Ishikawa (cell line): ENCODE data around the gene RPL6.
A peak's percentile ranks its signal among the peaks of the same experiment; 100 is the strongest.

ENCODE experiments used
- CEBPB ChIP-seq: IDR thresholded peaks from 2 replicates; pipeline ENCODE4 v1.6.1; 2012
- CREB1 ChIP-seq: IDR thresholded peaks from 2 replicates; pipeline ENCODE4 v1.6.1; 2012; ENCODE audit warnings: low read depth
- EGR1 ChIP-seq: IDR thresholded peaks from 2 replicates; pipeline ENCODE4 v1.6.1; 2012
- EP300 ChIP-seq: IDR thresholded peaks from 2 replicates; pipeline ENCODE4 v1.6.1; 2012; ENCODE audit warnings: borderline replicate concordance
- FOXM1 ChIP-seq: IDR thresholded peaks from 2 replicates; pipeline ENCODE4 v1.6.1; 2012; ENCODE audit warnings: low read depth, borderline replicate concordance
- NFIC ChIP-seq: IDR thresholded peaks from 2 replicates; pipeline ENCODE4 v1.6.1; 2012
- RAD21 ChIP-seq: IDR thresholded peaks from 2 replicates; pipeline ENCODE4 v1.6.1; 2012; ENCODE audit warnings: low read depth
- TAF1 ChIP-seq: IDR thresholded peaks from 2 replicates; pipeline ENCODE4 v1.6.1; 2012; ENCODE audit warnings: low read depth, mild to moderate bottlenecking
- TCF12 ChIP-seq: IDR thresholded peaks from 2 replicates; pipeline ENCODE4 v1.6.1; 2012; ENCODE audit warnings: low read depth
- TEAD4 ChIP-seq: IDR thresholded peaks from 2 replicates; pipeline ENCODE4 v1.6.1; 2012
- YY1 ChIP-seq: IDR thresholded peaks from 2 replicates; pipeline ENCODE4 v1.6.1; 2012; ENCODE audit warnings: low read depth
- ZBTB7A ChIP-seq: IDR thresholded peaks from 2 replicates; pipeline ENCODE4 v1.6.1; 2012; ENCODE audit warnings: low read depth
- TF ChIP-seq, protein P1 (sequence below): IDR thresholded peaks from 2 replicates; pipeline ENCODE4 v1.6.1; 2012
- TF ChIP-seq, protein P2 (sequence below): IDR thresholded peaks from 2 replicates; pipeline ENCODE4 v1.6.1; 2012
- TF ChIP-seq, protein P3 (sequence below): IDR thresholded peaks from 2 replicates; pipeline ENCODE4 v1.6.1; 2012; ENCODE audit warnings: low read depth, mild to moderate bottlenecking

The RPL6 gene

DNA sequence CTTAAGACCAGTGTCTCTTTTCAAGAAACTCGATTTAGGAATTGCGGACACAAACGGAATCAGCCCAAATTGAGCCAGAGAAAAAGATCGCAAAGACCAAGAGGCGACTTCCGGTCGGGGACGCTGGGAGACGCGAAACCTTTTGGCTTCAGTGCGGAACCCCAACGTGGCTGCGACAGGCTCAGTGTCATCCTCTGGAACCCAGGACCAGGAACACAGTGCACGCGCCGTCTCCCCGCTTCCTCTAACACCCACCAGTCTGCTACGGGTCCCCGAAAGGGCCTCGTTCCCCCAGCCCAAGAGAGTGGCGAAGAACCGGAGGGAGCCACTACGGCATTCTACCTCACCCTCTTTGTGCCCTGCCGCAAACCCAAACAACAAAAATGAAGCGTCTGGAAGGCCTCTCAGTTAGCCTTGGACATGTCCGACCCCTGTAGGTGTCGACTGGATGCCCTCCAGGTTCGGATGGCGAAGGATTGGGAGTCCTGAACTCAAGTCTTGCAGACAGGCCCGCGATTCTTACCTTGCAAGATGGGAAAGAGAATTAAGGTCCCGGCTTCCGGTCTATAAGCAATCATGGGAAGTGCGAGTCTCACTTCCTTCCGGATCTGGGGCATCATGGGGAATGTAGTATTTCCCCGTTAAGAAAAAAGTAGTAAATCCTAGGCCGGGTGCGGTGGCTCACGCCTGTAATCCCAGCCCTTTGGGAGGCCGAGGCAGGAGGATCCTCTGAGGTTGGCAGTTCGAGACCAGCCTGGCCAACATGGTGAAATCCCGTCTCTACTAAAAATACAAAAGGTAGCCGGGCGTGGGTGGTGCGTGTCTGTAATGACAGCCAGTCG, at the start of gene RPL6:
RPL6 (minus strand) TSS at position 542 of the 842 bp plus-strand sequence. CDS start 949 bp downstream, outside the sequence.
- TF ChIP-seq NFIC (no peak; the same call in 1 of the 2 replicates), YY1 (peak; percentile 65; the same call in 1 of the 2 replicates), TCF12 (peak; percentile 55; the same call in 1 of the 2 replicates), EP300 (peak; percentile 26; the same call in 1 of the 2 replicates), TAF1 (peak; percentile 99), TEAD4 (no peak)
- TF ChIP-seq, protein P1, sequence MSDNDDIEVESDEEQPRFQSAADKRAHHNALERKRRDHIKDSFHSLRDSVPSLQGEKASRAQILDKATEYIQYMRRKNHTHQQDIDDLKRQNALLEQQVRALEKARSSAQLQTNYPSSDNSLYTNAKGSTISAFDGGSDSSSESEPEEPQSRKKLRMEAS, result peak; percentile 93
- TF ChIP-seq, protein P2, sequence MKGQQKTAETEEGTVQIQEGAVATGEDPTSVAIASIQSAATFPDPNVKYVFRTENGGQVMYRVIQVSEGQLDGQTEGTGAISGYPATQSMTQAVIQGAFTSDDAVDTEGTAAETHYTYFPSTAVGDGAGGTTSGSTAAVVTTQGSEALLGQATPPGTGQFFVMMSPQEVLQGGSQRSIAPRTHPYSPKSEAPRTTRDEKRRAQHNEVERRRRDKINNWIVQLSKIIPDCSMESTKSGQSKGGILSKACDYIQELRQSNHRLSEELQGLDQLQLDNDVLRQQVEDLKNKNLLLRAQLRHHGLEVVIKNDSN, result no peak; the same call in 1 of the 2 replicates

DNA sequence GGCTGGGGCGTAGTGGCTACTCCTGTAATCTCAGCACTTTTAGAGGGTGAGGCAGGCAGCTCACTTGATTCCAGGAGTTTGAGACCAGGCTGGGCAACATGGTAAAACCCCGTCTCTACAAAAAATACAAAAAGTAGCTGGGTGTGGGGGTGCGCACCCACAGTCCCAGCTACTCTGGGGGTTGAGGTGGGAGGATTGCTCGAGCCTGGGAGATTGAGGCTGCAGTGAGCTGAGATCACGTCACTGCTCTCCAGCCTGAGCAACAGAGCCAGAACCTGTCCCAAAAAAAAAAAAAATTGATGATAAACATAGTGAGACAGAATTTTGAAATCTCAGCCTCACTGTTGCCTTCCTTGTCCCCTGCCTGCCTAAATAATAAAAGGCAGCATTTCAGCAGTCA, 49.3 kb upstream of the RPL6 start:
- TF ChIP-seq CEBPB, result no peak

DNA sequence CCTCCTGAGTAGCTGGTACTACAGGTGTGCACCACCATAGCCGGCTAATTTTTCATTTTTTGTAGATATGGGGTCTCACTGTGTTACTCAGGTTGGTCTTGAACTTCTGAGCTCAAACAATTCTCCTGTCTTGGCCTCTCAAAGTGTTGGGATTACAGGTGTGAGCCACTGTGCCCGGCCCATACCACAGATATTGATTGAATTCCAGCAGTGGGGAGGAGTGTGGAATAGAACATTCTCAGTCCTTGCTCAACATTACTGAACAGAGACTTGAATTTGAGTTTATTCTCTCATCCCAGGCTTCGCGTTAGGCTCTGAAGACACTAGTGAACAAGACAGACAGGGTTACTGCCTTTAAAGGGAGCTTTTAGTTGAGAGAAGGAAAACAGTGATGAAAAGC, 48.9 kb upstream of the RPL6 start:
- TF ChIP-seq EGR1 (no peak), RAD21 (no peak), FOXM1 (no peak), CREB1 (no peak)

DNA sequence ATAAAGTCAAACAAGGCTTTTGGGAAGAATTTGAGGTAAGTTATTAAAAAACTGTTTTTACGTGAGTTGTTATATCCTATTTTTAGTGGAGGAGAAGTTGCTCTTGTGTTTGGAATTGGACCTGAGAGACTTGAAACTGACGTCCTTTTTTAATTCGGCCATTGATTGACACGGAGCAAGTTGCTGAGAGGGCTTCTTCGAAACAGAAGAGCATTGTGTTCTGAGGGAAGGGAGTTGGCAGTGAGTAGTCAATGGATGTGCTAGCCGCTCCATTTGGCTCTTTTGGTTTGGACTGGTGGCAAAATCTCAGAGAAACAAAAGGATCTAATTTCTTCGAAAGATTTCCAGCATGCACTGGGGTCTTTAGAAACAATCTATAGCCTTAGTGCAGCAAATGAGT, 46.6 kb upstream of the RPL6 start:
- TF ChIP-seq CEBPB (no peak), TEAD4 (no peak), CREB1 (no peak), YY1 (no peak), EP300 (no peak)
- TF ChIP-seq, protein P1, result no peak

DNA sequence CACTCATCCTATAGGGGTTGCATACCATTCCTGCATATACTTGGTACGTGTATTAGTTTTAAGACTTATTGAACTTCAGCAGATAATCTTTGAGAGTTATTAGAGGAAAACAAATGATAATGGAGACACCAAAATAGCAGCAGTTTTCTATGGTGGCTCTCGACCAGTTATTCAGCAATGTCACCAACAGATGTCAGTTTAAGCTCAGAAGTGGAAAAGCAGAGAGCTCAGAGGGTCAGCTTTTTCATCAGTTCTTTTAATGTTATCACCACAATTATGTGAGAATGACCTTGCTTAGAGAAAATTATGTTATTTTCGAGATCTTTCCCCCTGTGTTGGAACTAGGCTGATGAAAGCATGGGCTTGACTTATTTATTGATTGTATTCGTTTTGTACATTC, 41.3 kb upstream of the RPL6 start:
- TF ChIP-seq TEAD4 (no peak), FOXM1 (no peak), NFIC (no peak), TCF12 (no peak), ZBTB7A (no peak), CREB1 (no peak), EP300 (no peak), YY1 (no peak), EGR1 (no peak), CEBPB (no peak)
- TF ChIP-seq, protein P3, sequence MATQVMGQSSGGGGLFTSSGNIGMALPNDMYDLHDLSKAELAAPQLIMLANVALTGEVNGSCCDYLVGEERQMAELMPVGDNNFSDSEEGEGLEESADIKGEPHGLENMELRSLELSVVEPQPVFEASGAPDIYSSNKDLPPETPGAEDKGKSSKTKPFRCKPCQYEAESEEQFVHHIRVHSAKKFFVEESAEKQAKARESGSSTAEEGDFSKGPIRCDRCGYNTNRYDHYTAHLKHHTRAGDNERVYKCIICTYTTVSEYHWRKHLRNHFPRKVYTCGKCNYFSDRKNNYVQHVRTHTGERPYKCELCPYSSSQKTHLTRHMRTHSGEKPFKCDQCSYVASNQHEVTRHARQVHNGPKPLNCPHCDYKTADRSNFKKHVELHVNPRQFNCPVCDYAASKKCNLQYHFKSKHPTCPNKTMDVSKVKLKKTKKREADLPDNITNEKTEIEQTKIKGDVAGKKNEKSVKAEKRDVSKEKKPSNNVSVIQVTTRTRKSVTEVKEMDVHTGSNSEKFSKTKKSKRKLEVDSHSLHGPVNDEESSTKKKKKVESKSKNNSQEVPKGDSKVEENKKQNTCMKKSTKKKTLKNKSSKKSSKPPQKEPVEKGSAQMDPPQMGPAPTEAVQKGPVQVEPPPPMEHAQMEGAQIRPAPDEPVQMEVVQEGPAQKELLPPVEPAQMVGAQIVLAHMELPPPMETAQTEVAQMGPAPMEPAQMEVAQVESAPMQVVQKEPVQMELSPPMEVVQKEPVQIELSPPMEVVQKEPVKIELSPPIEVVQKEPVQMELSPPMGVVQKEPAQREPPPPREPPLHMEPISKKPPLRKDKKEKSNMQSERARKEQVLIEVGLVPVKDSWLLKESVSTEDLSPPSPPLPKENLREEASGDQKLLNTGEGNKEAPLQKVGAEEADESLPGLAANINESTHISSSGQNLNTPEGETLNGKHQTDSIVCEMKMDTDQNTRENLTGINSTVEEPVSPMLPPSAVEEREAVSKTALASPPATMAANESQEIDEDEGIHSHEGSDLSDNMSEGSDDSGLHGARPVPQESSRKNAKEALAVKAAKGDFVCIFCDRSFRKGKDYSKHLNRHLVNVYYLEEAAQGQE, result no peak
- TF ChIP-seq, protein P1, result no peak
- TF ChIP-seq, protein P2, result no peak

DNA sequence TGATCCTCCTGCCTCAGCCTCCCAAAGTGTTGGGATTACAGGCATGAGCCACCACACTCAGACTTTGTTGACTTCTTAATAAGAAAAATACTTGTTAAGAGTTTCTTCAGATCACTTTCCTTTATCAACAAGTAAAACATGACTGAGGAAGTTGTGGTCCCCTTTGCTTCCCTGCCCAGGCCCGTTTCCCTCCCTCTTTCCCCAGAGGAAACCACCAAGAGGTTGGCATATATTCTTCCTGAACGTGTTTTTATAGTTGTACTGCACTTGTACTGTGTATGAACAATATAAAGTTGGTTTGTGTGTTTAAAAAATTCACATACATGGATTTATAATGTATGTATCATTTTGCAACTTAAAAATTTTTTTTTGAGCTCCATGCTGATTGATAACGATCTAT, 37.7 kb upstream of the RPL6 start:
- no peak for TF ChIP-seq YY1
- TF ChIP-seq, protein P1, result no peak
- no peak for TF ChIP-seq TAF1
- TF ChIP-seq, protein P2, result no peak
- TF ChIP-seq, protein P3, result no peak
- TF ChIP-seq TEAD4, result no peak
- TF ChIP-seq EGR1, result no peak
- no peak for TF ChIP-seq NFIC
- no peak for TF ChIP-seq EP300
- no peak for TF ChIP-seq ZBTB7A
- no peak for TF ChIP-seq CREB1
- TF ChIP-seq CEBPB, result no peak
